ENCODE data around the gene HIC2. TPM values are rescaled to one million over a fixed set of nuclear protein-coding genes. Genes with fewer than 3 reads are reported as not detected.
"Not testable (repeated sequence)": the region's sequence is repeated elsewhere in the genome, so short reads cannot be mapped to it uniquely, and the experiment has no call there.

HIC2 gene
- total and polyA plus RNA-seq, 9 donors = 1.3 to 8.6 (median 5.4) TPM

DNA sequence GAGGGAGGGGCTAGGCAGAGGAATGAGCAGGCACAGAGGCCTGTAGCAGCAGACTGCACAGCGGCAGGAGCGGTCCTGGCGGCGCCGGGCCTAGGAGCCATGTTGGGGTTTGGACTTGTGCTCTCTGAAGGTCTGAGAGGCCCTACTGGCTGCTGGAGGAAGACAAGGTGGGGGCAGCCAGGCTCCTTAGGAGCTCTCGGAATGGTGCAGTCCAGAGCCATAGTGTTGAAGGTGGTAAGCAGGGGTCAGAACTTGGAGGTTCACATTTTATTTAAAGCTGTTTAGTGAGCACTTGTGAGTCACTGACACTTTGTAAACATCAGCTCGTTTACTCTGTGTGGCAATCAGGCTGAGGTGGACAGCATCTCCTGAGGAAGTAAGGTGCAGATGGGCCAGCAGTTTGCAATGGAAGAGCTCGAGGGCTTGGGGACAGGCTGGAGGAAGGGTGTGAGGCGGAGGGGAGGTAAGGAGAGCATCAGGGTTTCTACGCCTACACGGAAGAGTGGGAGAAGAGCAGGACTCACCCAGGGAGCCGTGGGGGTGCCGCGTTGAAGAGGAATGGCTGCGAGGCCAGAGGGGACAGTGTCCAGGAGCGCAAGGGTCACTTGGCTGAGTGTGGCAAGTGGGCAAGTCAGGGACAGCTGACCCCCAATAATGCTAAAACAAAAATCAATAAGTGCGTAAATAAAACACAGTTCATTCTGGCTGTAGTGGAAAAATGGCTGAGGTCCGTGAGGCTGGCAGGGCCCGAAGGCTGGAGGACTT lies 40.0 kb downstream of the HIC2 start:
- Histone ChIP-seq H3K4me1 (ENCODE audit: insufficient read depth) (no peaks in the 10 kb centered on the region), H3K9me3 (no peaks in the 10 kb centered on the region), H3K27me3 (no peaks in the 10 kb centered on the region), H3K4me3 (no peak overlapping the region), H3K36me3 (no peaks in the 10 kb centered on the region), H3K27ac (no peak overlapping the region)
- intact Hi-C loops (cut with DNase I) = no loop called here
- TF ChIP-seq EP300 (IDR thresholded peaks at IDR 0.05) = no peak
- no peak for TF ChIP-seq CTCF (IDR thresholded peaks at IDR 0.05)
- TF ChIP-seq POLR2A (IDR thresholded peaks at IDR 0.05) = no peak
- peak in 1 of 5 donors; percentile 8 for DNase-seq
- WGBS, 3 donors = 83 to 85% (median 83%) methylated on average over 19 of the region's 19 CpGs

DNA sequence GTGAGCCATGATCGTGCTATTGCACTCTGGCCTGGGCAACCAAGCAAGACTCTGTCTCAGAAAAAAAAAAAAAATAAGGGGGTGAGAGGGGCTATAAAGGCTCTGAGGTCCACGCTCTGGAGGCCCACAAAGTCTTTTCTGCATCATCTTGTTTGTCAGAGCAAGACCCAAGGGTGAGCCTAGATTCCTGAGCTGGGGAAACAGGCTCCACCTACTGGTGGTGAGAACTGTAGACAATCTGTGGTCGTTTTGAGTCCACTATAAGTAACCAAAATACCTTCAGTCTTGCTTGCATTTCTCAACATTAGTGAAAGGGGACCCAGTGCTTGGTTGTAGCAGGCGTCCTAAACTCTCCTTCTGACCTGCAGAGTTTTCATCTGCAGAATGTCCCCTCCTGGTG lies 45.5 kb downstream of the HIC2 start:
- 84 to 100% methylated on average over 1 of the region's 4 CpGs; no CpG with 5 or more reads in 1 of the 3 donors for WGBS, 3 donors
- H3K27me3 ChIP-seq; H3K27ac ChIP-seq; H3K36me3 ChIP-seq; intact Hi-C loops (cut with DNase I); H3K4me3 ChIP-seq; H3K4me1 ChIP-seq (ENCODE audit: insufficient read depth); DNase-seq; H3K9me3 ChIP-seq: not testable (repeated sequence)

- WGBS, 3 donors = 0% methylated on average over 14 of the region's 74 CpGs; no CpG with 5 or more reads in 2 of the 3 donors
- peak within 1 kb of the TSS; percentile 35 for H3K4me3 ChIP-seq
- DNase-seq; intact Hi-C loops (cut with DNase I); H3K27me3 ChIP-seq; H3K9me3 ChIP-seq; H3K36me3 ChIP-seq; H3K4me1 ChIP-seq (ENCODE audit: insufficient read depth); H3K27ac ChIP-seq: not testable (repeated sequence)
Measured at GRCh38 chr22:21467337-21468193, 50.4 kb downstream of the HIC2 start, which contains the start of gene TMEM191C. Gene TMEM191C, plus strand, starts transcription at chr22:21467387. Its CDS starts 73 bp downstream, at chr22:21467460.

DNA sequence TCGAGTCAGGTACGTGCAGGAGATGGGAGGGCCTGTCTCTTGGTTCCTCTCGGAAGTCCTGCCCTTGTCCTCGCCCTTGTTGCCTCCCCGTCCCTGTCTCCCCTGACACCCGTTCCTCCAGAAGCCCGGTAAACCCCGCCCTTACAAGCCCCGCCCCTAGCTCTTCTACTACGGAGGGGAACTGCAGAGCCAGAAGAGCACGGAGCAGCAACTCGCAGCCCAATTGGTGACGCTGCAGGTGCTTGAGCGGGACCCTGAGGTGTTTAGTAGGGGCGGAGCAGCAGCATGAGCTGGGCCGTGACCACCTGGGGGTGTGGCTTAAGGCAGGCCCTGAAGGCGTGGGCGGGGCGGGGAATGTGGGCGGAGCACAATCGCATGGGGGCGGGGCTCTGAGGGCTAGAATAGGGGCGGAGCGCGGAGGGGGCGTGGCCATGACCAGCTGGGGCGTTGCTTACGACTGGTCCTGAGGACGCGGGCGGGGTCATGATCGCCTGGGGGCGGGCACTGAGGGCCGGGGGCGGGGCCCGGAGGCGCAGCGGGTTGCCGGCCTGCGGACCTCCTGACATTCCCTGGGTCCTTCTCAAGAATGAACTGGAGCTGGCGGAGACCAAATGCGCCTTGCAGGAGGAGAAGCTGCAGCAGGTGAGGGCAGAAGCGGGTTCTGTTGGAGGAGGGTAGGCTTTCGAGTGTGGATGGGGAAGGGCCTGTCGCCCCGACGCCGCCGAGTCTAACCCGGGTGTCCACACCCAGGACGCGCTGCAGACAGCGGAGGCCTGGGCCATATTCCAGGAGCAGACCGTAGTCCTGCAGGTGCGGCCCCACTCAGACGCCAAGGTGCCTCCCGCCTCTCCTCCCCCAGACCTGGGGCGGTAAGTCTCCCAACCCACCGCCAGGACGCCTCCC lies 51.3 kb downstream of the HIC2 start:
- intact Hi-C loops (cut with DNase I); H3K27ac ChIP-seq; H3K27me3 ChIP-seq; H3K9me3 ChIP-seq; H3K4me1 ChIP-seq (ENCODE audit: insufficient read depth); H3K36me3 ChIP-seq: not testable (repeated sequence)
- H3K4me3 ChIP-seq = peak overlapping the region; percentile 35
- 0% methylated on average over 10 of the region's 60 CpGs; no CpG with 5 or more reads in 2 of the 3 donors for WGBS, 3 donors
- DNase-seq = peak; percentile 89 to 94 (median 93)

GRCh38 chr22:21469097-21469994 lies 52.2 kb downstream of the HIC2 start:
- H3K9me3 ChIP-seq; H3K27ac ChIP-seq; H3K36me3 ChIP-seq; intact Hi-C loops (cut with DNase I); H3K27me3 ChIP-seq; H3K4me3 ChIP-seq; H3K4me1 ChIP-seq (ENCODE audit: insufficient read depth): not testable (repeated sequence)
- WGBS, 3 donors = 14 to 29% methylated on average over 21 to 45 of the region's 87 CpGs; no CpG with 5 or more reads in 1 of the 3 donors
- peak in 1 of 5 donors; percentile 31 for DNase-seq

GRCh38 chr22:21472984-21473383 lies 55.8 kb downstream of the HIC2 start:
- intact Hi-C loops (cut with DNase I); H3K27me3 ChIP-seq; H3K9me3 ChIP-seq; DNase-seq; H3K36me3 ChIP-seq; H3K4me3 ChIP-seq; H3K4me1 ChIP-seq (ENCODE audit: insufficient read depth); H3K27ac ChIP-seq: not testable (repeated sequence)
- no CpG with 5 or more reads among the region's 11 CpGs for WGBS, 3 donors

- H3K27ac ChIP-seq; H3K36me3 ChIP-seq; H3K27me3 ChIP-seq; DNase-seq; H3K9me3 ChIP-seq; intact Hi-C loops (cut with DNase I); H3K4me1 ChIP-seq (ENCODE audit: insufficient read depth); H3K4me3 ChIP-seq: not testable (repeated sequence)
- WGBS, 3 donors = 93% methylated on average over 7 of the region's 13 CpGs; no CpG with 5 or more reads in 2 of the 3 donors
Measured at GRCh38 chr22:21473664-21474063, 56.5 kb downstream of the HIC2 start.

DNA sequence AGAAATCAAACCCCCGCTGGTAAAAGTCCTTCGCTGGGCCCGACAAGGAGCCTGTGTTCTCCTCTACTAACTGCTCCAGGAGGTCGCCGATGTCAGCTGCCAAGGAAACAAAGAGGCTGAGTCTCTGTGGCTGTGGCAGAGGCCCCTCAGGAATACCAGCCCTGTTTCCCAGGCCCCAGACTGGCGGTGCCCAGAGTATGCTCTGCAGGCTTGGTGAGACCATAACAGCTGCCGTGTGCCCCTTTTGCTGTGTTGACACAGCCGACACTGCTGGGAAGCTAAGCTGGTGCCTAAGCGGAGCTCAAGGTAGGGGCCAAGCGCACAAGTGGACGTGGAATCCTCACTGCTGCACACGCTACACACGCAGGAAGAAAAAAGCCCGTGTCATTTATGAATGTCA lies 66.9 kb downstream of the HIC2 start:
- 88 to 89% methylated on average over 6 to 12 of the region's 14 CpGs; no CpG with 5 or more reads in 1 of the 3 donors for WGBS, 3 donors
- intact Hi-C loops (cut with DNase I) = not testable (repeated sequence)

GRCh38 chr22:21487723-21488122 lies 70.6 kb downstream of the HIC2 start:
- H3K4me1 ChIP-seq (ENCODE audit: insufficient read depth); H3K27me3 ChIP-seq; H3K4me3 ChIP-seq; H3K9me3 ChIP-seq; H3K27ac ChIP-seq; H3K36me3 ChIP-seq; DNase-seq; intact Hi-C loops (cut with DNase I): not testable (repeated sequence)
- 95% methylated on average over 8 of the region's 17 CpGs; no CpG with 5 or more reads in 2 of the 3 donors for WGBS, 3 donors

More for the DNA sequence above, 66.9 kb downstream of the HIC2 start:
- not testable (repeated sequence) for H3K4me3 ChIP-seq; DNase-seq; H3K9me3 ChIP-seq; H3K36me3 ChIP-seq; H3K4me1 ChIP-seq (ENCODE audit: insufficient read depth); H3K27me3 ChIP-seq; H3K27ac ChIP-seq
